DND-41 (cell line): ENCODE results near the gene MRPS23.

ENCODE experiments used
- ATAC-seq: fragments of 200-7000 bp; cut with Tn5 transposase; 3 replicates; pipeline ENCODE4 v1.9.1; 2021; ENCODE audit warnings: low read depth; ENCODE audit not compliant: insufficient read depth
- DNase-seq: peaks from one replicate; pipeline ENCODE4 v3.0.0-alpha.2; 2020
- H2AFZ ChIP-seq: 2 replicates; pipeline ENCODE4 v1.6.0; 2012; ENCODE audit warnings: low read depth, low read length
- H3K27ac ChIP-seq: 2 replicates; pipeline ENCODE4 v1.5.1; 2012; ENCODE audit warnings: low read length, inconsistent platforms
- H3K27me3 ChIP-seq: fragments of 200-600 bp; sonication (generic); 2 replicates; pipeline ENCODE4 v1.6.0; 2012; ENCODE audit warnings: low read length, mild to moderate bottlenecking, inconsistent platforms; ENCODE audit not compliant: insufficient read depth, poor library complexity
- H3K36me3 ChIP-seq: 2 replicates; pipeline ENCODE4 v1.5.1; 2012; ENCODE audit warnings: low read length, inconsistent platforms; ENCODE audit not compliant: insufficient read depth
- H3K4me1 ChIP-seq: 2 replicates; pipeline ENCODE4 v1.5.1; 2012; ENCODE audit warnings: mild to moderate bottlenecking, low read length; ENCODE audit not compliant: insufficient read depth
- H3K4me2 ChIP-seq: 2 replicates; pipeline ENCODE4 v1.6.0; 2012; ENCODE audit warnings: mild to moderate bottlenecking, moderate library complexity, low read length, inconsistent platforms; ENCODE audit not compliant: insufficient read depth
- H3K4me3 ChIP-seq, 2 experiments: fragments of 200-600 bp in 1 of 2; shearing (Covaris generic) in 1 of 2; 2 replicates each; pipeline ENCODE4 v1.5.1; 2012 to 2016; ENCODE audit warnings: inconsistent platforms in 2 of 2, low read length in 2 of 2, mild to moderate bottlenecking in 2 of 2, low read depth in 1 of 2, moderate library complexity in 1 of 2
- H3K79me2 ChIP-seq: 2 replicates; pipeline ENCODE4 v1.6.0; 2012; ENCODE audit warnings: low read length, inconsistent platforms; ENCODE audit not compliant: insufficient read depth
- H3K9ac ChIP-seq: 2 replicates; pipeline ENCODE4 v1.6.0; 2012; ENCODE audit warnings: low read depth, mild to moderate bottlenecking, inconsistent platforms, low read length, moderate library complexity
- H3K9me3 ChIP-seq: 2 replicates; pipeline ENCODE4 v1.5.1; 2012; ENCODE audit warnings: low read length, moderate library complexity, mild to moderate bottlenecking, inconsistent platforms; ENCODE audit not compliant: insufficient read depth, severe bottlenecking
- H4K20me1 ChIP-seq: 2 replicates; pipeline ENCODE4 v1.6.0; 2012; ENCODE audit warnings: low read length; ENCODE audit not compliant: insufficient read depth
- CTCF ChIP-seq: IDR thresholded peaks from 2 replicates; pipeline ENCODE4 v1.5.1; 2012; ENCODE audit warnings: borderline replicate concordance, low read length, moderate library complexity, mild to moderate bottlenecking; ENCODE audit not compliant: poor library complexity, severe bottlenecking; ENCODE audit errors: extremely low read depth
- EZH2 ChIP-seq: IDR thresholded peaks from 3 replicates; pipeline ENCODE4 v1.6.1; 2012; ENCODE audit warnings: borderline replicate concordance, low read depth, mild to moderate bottlenecking, moderate library complexity, low read length, inconsistent platforms; ENCODE audit not compliant: severe bottlenecking

Gene MRPS23

GRCh38 chr17:57871155-57871554 is 21.3 kb upstream of the MRPS23 start:
- no peak overlapping the region for H3K4me3 ChIP-seq
- H3K27me3 ChIP-seq: peaks cover 3% of the 10 kb centered on the region
- no peak overlapping the region for H3K9ac ChIP-seq
- ATAC-seq: no peak
- no peaks in the 10 kb centered on the region for H3K36me3 ChIP-seq
- H3K4me1 ChIP-seq: peaks cover 53% of the 10 kb centered on the region
- DNase-seq: no peak
- H4K20me1 ChIP-seq: no peaks in the 10 kb centered on the region
- H3K4me2 ChIP-seq: no peak overlapping the region
- H2AFZ ChIP-seq: no peak overlapping the region
- no peaks in the 10 kb centered on the region for H3K9me3 ChIP-seq
- no peak overlapping the region for H3K27ac ChIP-seq
- TF ChIP-seq EZH2 (no peak), CTCF (no peak)
- no peaks in the 10 kb centered on the region for H3K79me2 ChIP-seq

GRCh38 chr17:57870283-57870635 is 20.4 kb upstream of the MRPS23 start:
- Histone ChIP-seq H4K20me1 (no peaks in the 10 kb centered on the region), H3K27ac (no peak overlapping the region), H3K79me2 (no peaks in the 10 kb centered on the region), H3K36me3 (no peaks in the 10 kb centered on the region), H2AFZ (no peak overlapping the region), H3K4me2 (no peak overlapping the region), H3K9me3 (no peaks in the 10 kb centered on the region), H3K4me1 (peaks cover 47% of the 10 kb centered on the region), H3K4me3 (no peak overlapping the region), H3K9ac (no peak overlapping the region), H3K27me3 (peaks cover 3% of the 10 kb centered on the region)
- ATAC-seq (no peak), DNase-seq (no peak)
- TF ChIP-seq EZH2 (no peak), CTCF (no peak)

- Histone ChIP-seq H3K9me3 (no peaks in the 10 kb centered on the region), H2AFZ (no peak overlapping the region), H3K9ac (no peak overlapping the region), H4K20me1 (no peaks in the 10 kb centered on the region), H3K4me2 (no peak overlapping the region), H3K4me3 (no peak overlapping the region), H3K27ac (no peak overlapping the region), H3K4me1 (peaks cover 42% of the 10 kb centered on the region), H3K79me2 (no peaks in the 10 kb centered on the region), H3K27me3 (peaks cover 3% of the 10 kb centered on the region), H3K36me3 (no peaks in the 10 kb centered on the region)
- TF ChIP-seq CTCF: no peak
- no peak for TF ChIP-seq EZH2
- DNase-seq (no peak), ATAC-seq (no peak)
Measured at GRCh38 chr17:57869617-57870282, 19.9 kb upstream of the MRPS23 start.
